HEK293 (cell line): ENCODE data around the gene DNER.

ENCODE experiments used
- CTCF ChIA-PET: fragments of 350-600 bp; formaldehyde crosslinking; extraction: SDS; loops from one replicate; lab custom pipeline; 2021; ENCODE audit warnings: antibody characterized with exemption; lab: Yijun Ruan, JAX
- POLR2A ChIA-PET: fragments of 300-600 bp; formaldehyde crosslinking; extraction: SDS; loops from one replicate; lab custom pipeline; 2020; ENCODE audit warnings: antibody characterized with exemption, inconsistent platforms; lab: Yijun Ruan, JAX
- H3K27ac ChIP-seq: fragments of 200-500 bp; sonication (Bioruptor generic); 2 replicates; pipeline ENCODE4 v1.5.1; 2014; ENCODE audit warnings: low read depth, low read length, control low read depth, inconsistent platforms; ENCODE audit errors: extremely low read depth
- H3K36me3 ChIP-seq, 2 experiments: fragments of 200-500 bp in 1 of 2; sonication (Bioruptor generic) in 1 of 2; 1 replicate in 1 of 2; 2 replicates in 1 of 2; pipeline ENCODE4 v1.5.1; 2014 to 2017; ENCODE audit warnings: inconsistent platforms in 2 of 2, low read length in 2 of 2; ENCODE audit not compliant: control insufficient read depth in 2 of 2, insufficient read depth in 1 of 2
- H3K4me1 ChIP-seq: fragments of 200-500 bp; sonication (Bioruptor generic); 2 replicates; pipeline ENCODE4 v1.5.1; 2014; ENCODE audit warnings: mild to moderate bottlenecking, low read length, inconsistent platforms; ENCODE audit not compliant: control insufficient read depth, insufficient read depth
- H3K4me3 ChIP-seq: 2 replicates; pipeline ENCODE4 v1.5.1; 2011; ENCODE audit warnings: low read depth, mild to moderate bottlenecking, control low read depth, low read length, moderate library complexity
- H3K9me3 ChIP-seq: fragments of 200-500 bp; sonication (Bioruptor generic); 2 replicates; pipeline ENCODE4 v1.5.1; 2014; ENCODE audit warnings: low read depth, low read length, inconsistent platforms; ENCODE audit not compliant: control insufficient read depth, insufficient read depth
- BCL11B ChIP-seq: fragments of 450-650 bp; formaldehyde crosslinking; IDR thresholded peaks from 2 replicates; pipeline ENCODE4 v1.5.1; 2016; ENCODE audit warnings: low read depth, missing biosample characterization, missing genetic modification characterization
- HOXA7 ChIP-seq: sonication (generic); formaldehyde crosslinking; IDR thresholded peaks from 2 replicates; pipeline ENCODE4 v1.8.1; 2022; ENCODE audit warnings: missing genetic modification reagents, borderline replicate concordance
- HOXC10 ChIP-seq: sonication (generic); formaldehyde crosslinking; IDR thresholded peaks from 2 replicates; pipeline ENCODE4 v1.8.1; 2023; ENCODE audit warnings: mild to moderate bottlenecking, missing genetic modification reagents
- KLF7 ChIP-seq: fragments of 450-650 bp; formaldehyde crosslinking; IDR thresholded peaks from 2 replicates; pipeline ENCODE4 v1.5.1; 2016; ENCODE audit warnings: missing biosample characterization, missing genetic modification characterization, borderline replicate concordance
- SP3 ChIP-seq: fragments of 450-650 bp; formaldehyde crosslinking; IDR thresholded peaks from 2 replicates; pipeline ENCODE4 v1.5.1; 2016; ENCODE audit warnings: missing biosample characterization, missing genetic modification characterization
- ZBTB48 ChIP-seq: fragments of 450-650 bp; formaldehyde crosslinking; IDR thresholded peaks from 2 replicates; pipeline ENCODE4 v1.5.1; 2016; ENCODE audit warnings: missing biosample characterization, missing genetic modification characterization
- ZNF140 ChIP-seq: fragments of 450-650 bp; formaldehyde crosslinking; IDR thresholded peaks from 2 replicates; pipeline ENCODE4 v1.5.1; 2016; ENCODE audit warnings: missing biosample characterization, missing genetic modification characterization
- ZNF146 ChIP-seq: fragments of 450-650 bp; formaldehyde crosslinking; IDR thresholded peaks from 2 replicates; pipeline ENCODE4 v1.5.1; 2016; ENCODE audit warnings: missing biosample characterization, missing genetic modification characterization
- ZNF174 ChIP-seq: fragments of 450-650 bp; formaldehyde crosslinking; IDR thresholded peaks from 2 replicates; pipeline ENCODE4 v1.5.0; 2017; ENCODE audit warnings: missing biosample characterization, mild to moderate bottlenecking, missing genetic modification characterization
- ZNF175 ChIP-seq: fragments of 450-650 bp; formaldehyde crosslinking; IDR thresholded peaks from 2 replicates; pipeline ENCODE4 v1.5.1; 2016; ENCODE audit warnings: missing biosample characterization, missing genetic modification characterization
- ZNF184 ChIP-seq: fragments of 450-650 bp; IDR thresholded peaks from 2 replicates; pipeline ENCODE4 v1.5.1; 2018; ENCODE audit warnings: missing biosample characterization, mild to moderate bottlenecking, missing genetic modification characterization
- ZNF239 ChIP-seq: fragments of 450-650 bp; formaldehyde crosslinking; IDR thresholded peaks from 2 replicates; pipeline ENCODE4 v1.5.1; 2016; ENCODE audit warnings: missing biosample characterization, missing genetic modification characterization
- ZNF274 ChIP-seq, 2 experiments: fragments of 200-500 bp in 1 of 2; fragments of 450-650 bp in 1 of 2; sonication (Bioruptor generic) in 1 of 2; formaldehyde crosslinking in 1 of 2; IDR thresholded peaks; 2 replicates each; pipeline versions ENCODE4 v1.5.1 to v1.6.1; 2014 to 2016; ENCODE audit warnings: borderline replicate concordance in 1 of 2, inconsistent platforms in 1 of 2, low read length in 1 of 2, missing biosample characterization in 1 of 2, missing genetic modification characterization in 1 of 2
- ZNF302 ChIP-seq: fragments of 450-650 bp; formaldehyde crosslinking; IDR thresholded peaks from 2 replicates; pipeline ENCODE4 v1.5.1; 2016; ENCODE audit warnings: missing biosample characterization, missing genetic modification characterization, low read depth
- ZNF701 ChIP-seq: fragments of 450-650 bp; formaldehyde crosslinking; IDR thresholded peaks from 2 replicates; pipeline ENCODE4 v1.5.1; 2016; ENCODE audit warnings: missing biosample characterization, missing genetic modification characterization
- TF ChIP-seq, protein P1 (sequence below): fragments of 450-650 bp; formaldehyde crosslinking; IDR thresholded peaks from 2 replicates; pipeline ENCODE4 v1.5.1; 2016; ENCODE audit warnings: missing biosample characterization, missing genetic modification characterization
- TF ChIP-seq, protein P2 (sequence below): fragments of 450-650 bp; formaldehyde crosslinking; IDR thresholded peaks from 2 replicates; pipeline ENCODE4 v1.5.1; 2016; ENCODE audit warnings: missing biosample characterization, missing genetic modification characterization
- TF ChIP-seq, protein P3 (sequence below): fragments of 450-650 bp; formaldehyde crosslinking; IDR thresholded peaks from 2 replicates; pipeline ENCODE4 v1.5.1; 2016; ENCODE audit warnings: missing biosample characterization, missing genetic modification characterization
- TF ChIP-seq, protein P4 (sequence below): fragments of 450-650 bp; formaldehyde crosslinking; IDR thresholded peaks from 2 replicates; pipeline ENCODE4 v1.5.1; 2016; ENCODE audit warnings: missing biosample characterization, missing genetic modification characterization

Gene DNER

DNA sequence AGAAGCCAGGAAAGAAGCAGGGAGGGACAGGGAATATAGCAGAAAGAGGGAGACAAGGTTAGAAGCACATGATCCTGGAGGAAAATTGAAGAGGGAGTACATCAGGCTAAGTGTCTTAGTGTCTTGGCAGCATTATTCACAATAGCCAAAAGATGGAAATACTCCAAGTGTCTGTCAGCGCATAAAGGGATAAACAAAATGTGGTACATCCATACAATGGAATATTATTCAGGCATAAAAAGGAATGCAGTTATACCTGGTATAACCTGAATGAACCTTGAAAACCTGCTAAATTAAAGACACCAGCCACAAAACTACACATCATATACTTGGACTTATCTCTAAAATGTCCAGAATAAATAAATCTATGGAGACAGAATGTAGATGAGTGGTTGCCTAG is 224.2 kb downstream of the DNER start:
- CTCF ChIA-PET, result interaction anchor here (0.5 to 0.6 kb wide), 2 partner anchors 436 to 621 kb away, joined by 3 to 6 read pairs; no protein-coding TSS in a partner anchor
- no peak overlapping the region for H3K27ac ChIP-seq
- no peak overlapping the region for H3K4me3 ChIP-seq
- no peaks in the 10 kb centered on the region; the same call in 1 of the 2 replicates for H3K9me3 ChIP-seq
- no peaks in the 10 kb centered on the region for H3K36me3 ChIP-seq
- POLR2A ChIA-PET, result no interaction called here
- H3K4me1 ChIP-seq, result no peaks in the 10 kb centered on the region
- TF ChIP-seq, protein P1, sequence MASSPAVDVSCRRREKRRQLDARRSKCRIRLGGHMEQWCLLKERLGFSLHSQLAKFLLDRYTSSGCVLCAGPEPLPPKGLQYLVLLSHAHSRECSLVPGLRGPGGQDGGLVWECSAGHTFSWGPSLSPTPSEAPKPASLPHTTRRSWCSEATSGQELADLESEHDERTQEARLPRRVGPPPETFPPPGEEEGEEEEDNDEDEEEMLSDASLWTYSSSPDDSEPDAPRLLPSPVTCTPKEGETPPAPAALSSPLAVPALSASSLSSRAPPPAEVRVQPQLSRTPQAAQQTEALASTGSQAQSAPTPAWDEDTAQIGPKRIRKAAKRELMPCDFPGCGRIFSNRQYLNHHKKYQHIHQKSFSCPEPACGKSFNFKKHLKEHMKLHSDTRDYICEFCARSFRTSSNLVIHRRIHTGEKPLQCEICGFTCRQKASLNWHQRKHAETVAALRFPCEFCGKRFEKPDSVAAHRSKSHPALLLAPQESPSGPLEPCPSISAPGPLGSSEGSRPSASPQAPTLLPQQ (tag by site-specific recombination), result no peak
- TF ChIP-seq HOXC10 (no peak), ZNF239 (tag by site-specific recombination) (no peak), ZBTB48 (tag by site-specific recombination) (no peak), ZNF174 (no peak), ZNF146 (tag by site-specific recombination) (no peak), ZNF175 (tag by site-specific recombination) (no peak), SP3 (tag by site-specific recombination) (no peak), HOXA7 (CRISPR knock-in tag) (no peak), ZNF701 (tag by site-specific recombination) (no peak), ZNF184 (tag by site-specific recombination) (no peak), BCL11B (no peak)
- TF ChIP-seq, protein P2, sequence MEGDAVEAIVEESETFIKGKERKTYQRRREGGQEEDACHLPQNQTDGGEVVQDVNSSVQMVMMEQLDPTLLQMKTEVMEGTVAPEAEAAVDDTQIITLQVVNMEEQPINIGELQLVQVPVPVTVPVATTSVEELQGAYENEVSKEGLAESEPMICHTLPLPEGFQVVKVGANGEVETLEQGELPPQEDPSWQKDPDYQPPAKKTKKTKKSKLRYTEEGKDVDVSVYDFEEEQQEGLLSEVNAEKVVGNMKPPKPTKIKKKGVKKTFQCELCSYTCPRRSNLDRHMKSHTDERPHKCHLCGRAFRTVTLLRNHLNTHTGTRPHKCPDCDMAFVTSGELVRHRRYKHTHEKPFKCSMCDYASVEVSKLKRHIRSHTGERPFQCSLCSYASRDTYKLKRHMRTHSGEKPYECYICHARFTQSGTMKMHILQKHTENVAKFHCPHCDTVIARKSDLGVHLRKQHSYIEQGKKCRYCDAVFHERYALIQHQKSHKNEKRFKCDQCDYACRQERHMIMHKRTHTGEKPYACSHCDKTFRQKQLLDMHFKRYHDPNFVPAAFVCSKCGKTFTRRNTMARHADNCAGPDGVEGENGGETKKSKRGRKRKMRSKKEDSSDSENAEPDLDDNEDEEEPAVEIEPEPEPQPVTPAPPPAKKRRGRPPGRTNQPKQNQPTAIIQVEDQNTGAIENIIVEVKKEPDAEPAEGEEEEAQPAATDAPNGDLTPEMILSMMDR (tag by site-specific recombination), result no peak
- TF ChIP-seq, protein P3, sequence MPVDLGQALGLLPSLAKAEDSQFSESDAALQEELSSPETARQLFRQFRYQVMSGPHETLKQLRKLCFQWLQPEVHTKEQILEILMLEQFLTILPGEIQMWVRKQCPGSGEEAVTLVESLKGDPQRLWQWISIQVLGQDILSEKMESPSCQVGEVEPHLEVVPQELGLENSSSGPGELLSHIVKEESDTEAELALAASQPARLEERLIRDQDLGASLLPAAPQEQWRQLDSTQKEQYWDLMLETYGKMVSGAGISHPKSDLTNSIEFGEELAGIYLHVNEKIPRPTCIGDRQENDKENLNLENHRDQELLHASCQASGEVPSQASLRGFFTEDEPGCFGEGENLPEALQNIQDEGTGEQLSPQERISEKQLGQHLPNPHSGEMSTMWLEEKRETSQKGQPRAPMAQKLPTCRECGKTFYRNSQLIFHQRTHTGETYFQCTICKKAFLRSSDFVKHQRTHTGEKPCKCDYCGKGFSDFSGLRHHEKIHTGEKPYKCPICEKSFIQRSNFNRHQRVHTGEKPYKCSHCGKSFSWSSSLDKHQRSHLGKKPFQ, result no peak
- TF ChIP-seq, protein P4, sequence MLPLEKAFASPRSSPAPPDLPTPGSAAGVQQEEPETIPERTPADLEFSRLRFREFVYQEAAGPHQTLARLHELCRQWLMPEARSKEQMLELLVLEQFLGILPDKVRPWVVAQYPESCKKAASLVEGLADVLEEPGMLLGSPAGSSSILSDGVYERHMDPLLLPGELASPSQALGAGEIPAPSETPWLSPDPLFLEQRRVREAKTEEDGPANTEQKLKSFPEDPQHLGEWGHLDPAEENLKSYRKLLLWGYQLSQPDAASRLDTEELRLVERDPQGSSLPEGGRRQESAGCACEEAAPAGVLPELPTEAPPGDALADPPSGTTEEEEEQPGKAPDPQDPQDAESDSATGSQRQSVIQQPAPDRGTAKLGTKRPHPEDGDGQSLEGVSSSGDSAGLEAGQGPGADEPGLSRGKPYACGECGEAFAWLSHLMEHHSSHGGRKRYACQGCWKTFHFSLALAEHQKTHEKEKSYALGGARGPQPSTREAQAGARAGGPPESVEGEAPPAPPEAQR (tag by site-specific recombination), result no peak
- TF ChIP-seq, all 188 proteins: peak for 0

DNA sequence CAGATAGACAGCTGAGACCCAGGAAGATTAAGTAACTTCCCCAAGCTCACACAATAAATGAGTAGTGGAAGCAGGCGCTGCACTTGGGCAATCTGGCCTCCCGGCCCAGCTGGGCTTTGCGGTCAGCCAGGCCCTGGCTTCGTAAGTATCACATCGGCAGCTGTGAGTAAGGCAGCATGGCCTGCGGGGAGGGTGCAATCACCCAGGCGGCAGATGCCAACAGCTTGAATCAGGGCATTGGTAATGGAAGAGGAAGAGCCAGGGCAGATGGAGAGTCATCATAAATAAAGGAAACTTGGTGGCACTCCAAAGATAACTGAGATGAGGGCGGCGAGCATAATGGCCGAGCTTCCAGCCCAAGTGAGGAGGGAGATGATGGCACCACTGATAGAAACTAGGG is 225.3 kb downstream of the DNER start:
- Histone ChIP-seq H3K4me1 (no peaks in the 10 kb centered on the region), H3K27ac (no peak overlapping the region), H3K4me3 (no peak overlapping the region), H3K36me3 (no peaks in the 10 kb centered on the region), H3K9me3 (no peaks in the 10 kb centered on the region; the same call in 1 of the 2 replicates)
- no peak for TF ChIP-seq ZNF140 (tag by site-specific recombination)
- no peak for TF ChIP-seq ZNF302 (tag by site-specific recombination)
- TF ChIP-seq KLF7 (tag by site-specific recombination), result no peak
- TF ChIP-seq ZNF274 (IDR thresholded peaks at IDR 0.05; ENCODE audit: low read length), result no peak
- no peak for TF ChIP-seq ZNF274 (tag by site-specific recombination; IDR thresholded peaks at IDR 0.05; ENCODE audit: borderline replicate concordance)
- ChIA-PET POLR2A (no interaction called here), CTCF (no interaction called here)
